Right lobe of liver (tissue), 4 donors: ENCODE data around the gene RICTOR.

ENCODE experiments used
- POLR2A ChIP-seq: fragments of 450-650 bp; IDR thresholded peaks from one replicate; pipeline ENCODE4 v1.6.1; 2017; ENCODE audit warnings: antibody characterized with exemption, mild to moderate bottlenecking
- TF ChIP-seq, protein P1 (sequence below), 4 donors: fragments of 200-600 bp in 3 of 4; fragments of 450-650 bp in 1 of 4; IDR thresholded peaks; one replicate each; pipeline versions ENCODE4 v1.5.1 to v1.8.0; 2016 to 2022; ENCODE audit warnings: antibody characterized with exemption in 4 of 4, mild to moderate bottlenecking in 2 of 4
- donor health status: DM: no; HTN: no; CAD: no.
- donor health status: DM: no; HTN: no; CAD: no.
- donor health status: DM: no; HTN: yes; CAD: no.

DNA sequence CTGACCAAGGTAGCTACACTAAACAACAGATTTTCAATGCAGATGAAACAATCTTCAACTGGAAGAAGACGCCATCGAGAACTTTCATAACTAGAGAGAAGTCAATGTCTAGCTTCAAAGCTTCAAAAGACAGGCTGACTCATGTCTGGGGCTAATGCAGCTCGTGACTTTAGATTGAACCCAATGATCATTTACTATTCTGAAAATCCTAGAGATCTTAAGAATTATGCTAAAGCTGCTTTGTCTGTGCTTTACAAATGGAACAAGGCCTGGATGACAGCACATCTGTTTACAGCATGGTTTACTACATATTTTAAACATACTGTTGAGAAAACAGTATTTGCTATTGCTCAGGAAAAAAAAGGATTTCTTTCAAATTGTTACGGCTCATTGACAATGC lies 54.9 kb downstream of the RICTOR start:
- TF ChIP-seq, protein P1, sequence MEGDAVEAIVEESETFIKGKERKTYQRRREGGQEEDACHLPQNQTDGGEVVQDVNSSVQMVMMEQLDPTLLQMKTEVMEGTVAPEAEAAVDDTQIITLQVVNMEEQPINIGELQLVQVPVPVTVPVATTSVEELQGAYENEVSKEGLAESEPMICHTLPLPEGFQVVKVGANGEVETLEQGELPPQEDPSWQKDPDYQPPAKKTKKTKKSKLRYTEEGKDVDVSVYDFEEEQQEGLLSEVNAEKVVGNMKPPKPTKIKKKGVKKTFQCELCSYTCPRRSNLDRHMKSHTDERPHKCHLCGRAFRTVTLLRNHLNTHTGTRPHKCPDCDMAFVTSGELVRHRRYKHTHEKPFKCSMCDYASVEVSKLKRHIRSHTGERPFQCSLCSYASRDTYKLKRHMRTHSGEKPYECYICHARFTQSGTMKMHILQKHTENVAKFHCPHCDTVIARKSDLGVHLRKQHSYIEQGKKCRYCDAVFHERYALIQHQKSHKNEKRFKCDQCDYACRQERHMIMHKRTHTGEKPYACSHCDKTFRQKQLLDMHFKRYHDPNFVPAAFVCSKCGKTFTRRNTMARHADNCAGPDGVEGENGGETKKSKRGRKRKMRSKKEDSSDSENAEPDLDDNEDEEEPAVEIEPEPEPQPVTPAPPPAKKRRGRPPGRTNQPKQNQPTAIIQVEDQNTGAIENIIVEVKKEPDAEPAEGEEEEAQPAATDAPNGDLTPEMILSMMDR (IDR thresholded peaks at IDR 0.05) = no peak
- no peak for TF ChIP-seq POLR2A
